Stimulated activated CD4-positive, alpha-beta T cell treated with anti-CD3 and anti-CD28 coated beads, Interleukin-12 subunit alpha, Interleukin-12 subunit beta, amount 100 ng/mL, for 24 hours (primary cell): ENCODE results near the gene CTBP1.
"Not testable (repeated sequence)": the region's sequence is repeated elsewhere in the genome, so short reads cannot be mapped to it uniquely, and the experiment has no call there.

Source experiments
- DNase-seq, 2 experiments: peaks; one replicate each; pipeline ENCODE4 v3.0.0-alpha.2; 2020; ENCODE audit warnings: low read depth in 2 of 2

Gene CTBP1

GRCh38 chr4:1237981-1238675 lies 10.8 kb downstream of the CTBP1 start:
- DNase-seq: no peak

- DNase-seq: not testable (repeated sequence)
These were observed 11.7 kb downstream of the CTBP1 start for GRCh38 chr4:1237261-1237660.

DNA sequence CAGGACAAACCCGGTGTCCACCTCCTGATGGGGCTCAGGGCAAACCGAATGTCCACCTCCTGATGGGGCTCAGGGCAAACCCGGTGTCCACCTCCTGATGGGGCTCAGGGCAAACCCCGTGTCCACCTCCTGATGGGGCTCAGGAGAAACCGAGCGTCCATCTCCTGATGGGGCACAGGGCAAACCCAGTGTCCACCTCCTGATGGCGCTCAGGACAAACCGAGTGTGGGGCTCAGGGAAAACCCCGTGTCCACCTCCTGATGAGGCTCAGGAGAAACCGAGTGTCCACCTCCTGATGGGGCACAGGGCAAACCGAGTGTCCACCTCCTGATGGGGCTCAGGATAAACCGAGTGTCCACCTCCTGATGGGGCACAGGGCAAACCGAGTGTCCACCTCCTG lies 12.1 kb downstream of the CTBP1 start:
- not testable (repeated sequence) for DNase-seq

DNA sequence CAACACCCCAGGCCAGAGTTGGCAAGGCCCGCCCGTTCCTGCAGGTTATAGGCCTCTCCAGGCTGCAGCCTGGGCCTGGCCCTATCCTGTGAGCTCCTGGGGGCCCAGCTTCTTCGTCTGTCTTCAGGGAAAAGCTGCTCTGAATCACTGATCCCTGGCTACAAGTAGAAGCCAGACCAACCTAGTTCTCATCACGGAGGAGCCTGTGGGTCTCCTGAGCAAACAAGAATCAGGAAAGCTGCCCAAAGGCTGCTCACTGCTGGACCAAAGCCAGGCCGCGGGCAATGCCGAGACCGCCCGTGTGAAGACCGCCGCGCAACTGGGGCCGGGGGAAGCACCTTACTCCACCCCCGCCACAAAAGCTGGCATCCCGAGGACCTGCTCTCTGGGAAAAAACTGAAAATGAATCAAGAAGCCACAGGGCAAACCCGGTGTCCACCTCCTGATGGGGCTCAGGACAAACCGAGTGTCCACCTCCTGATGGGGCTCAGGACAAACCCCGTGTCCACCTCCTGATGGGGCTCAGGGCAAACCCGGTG lies 12.8 kb downstream of the CTBP1 start:
- no peak for DNase-seq

DNA sequence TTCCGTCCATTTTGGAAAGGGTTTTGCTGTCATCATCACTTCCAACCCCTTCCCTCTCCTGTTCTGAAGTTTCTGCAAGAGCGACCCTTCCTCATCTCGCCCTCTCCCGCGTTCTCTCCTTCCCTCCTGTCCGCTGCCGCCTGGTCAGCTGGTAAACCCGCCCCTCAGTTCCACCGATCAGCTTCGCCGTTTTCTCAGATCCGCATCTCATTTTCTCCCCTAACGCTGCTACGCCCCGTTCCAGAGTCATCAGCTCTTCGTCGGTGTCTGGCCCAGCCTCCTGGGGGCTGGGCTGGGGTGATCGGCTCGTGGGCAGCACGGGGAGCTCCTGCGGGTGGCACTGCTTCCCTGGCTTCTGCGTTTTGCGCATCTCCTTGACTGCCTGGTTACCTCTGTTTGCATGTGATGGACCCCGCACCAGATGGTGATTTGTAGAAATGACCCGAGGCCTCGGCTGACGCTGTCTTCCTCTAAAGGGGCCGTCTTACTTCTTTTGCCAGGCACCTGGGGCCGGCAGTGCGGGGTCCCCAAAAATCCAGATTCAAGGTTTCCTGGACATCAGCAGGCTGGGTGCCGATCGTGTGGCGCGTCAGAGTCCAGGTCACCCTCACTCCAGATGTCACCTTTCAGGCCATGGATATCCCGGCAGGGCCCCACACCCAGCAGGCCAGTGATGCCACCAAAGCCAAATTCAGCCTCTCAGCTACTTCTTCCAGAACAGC lies 13.4 kb downstream of the CTBP1 start:
- DNase-seq: no peak

DNA sequence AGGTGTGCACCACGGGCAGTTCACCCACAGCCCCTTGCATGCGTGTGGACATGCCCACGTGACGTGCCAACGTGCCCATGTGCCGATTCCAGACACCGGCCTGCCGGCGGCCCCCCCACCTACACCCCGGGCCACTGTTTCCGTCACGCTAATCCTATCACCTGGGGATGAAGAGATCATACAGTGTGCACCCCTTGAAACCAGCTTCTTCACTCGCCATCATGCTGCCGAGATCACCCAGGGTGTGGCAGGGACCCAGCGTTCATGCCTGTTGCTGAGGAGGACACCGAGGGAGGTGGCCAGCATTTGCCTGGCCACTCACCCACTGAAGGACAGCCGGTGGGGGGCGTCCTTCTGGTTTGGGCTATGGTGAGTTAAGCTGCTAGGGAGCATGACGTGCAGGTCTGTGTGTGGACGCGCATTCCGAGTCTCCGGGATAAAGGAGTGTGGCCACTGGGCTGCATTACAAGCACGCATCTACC lies 14.1 kb downstream of the CTBP1 start:
- DNase-seq: no peak

- DNase-seq: no peak
These were observed 14.6 kb downstream of the CTBP1 start for GRCh38 chr4:1234309-1234695.

GRCh38 chr4:1233641-1234308 lies 15.2 kb downstream of the CTBP1 start:
- DNase-seq: no peak

DNA sequence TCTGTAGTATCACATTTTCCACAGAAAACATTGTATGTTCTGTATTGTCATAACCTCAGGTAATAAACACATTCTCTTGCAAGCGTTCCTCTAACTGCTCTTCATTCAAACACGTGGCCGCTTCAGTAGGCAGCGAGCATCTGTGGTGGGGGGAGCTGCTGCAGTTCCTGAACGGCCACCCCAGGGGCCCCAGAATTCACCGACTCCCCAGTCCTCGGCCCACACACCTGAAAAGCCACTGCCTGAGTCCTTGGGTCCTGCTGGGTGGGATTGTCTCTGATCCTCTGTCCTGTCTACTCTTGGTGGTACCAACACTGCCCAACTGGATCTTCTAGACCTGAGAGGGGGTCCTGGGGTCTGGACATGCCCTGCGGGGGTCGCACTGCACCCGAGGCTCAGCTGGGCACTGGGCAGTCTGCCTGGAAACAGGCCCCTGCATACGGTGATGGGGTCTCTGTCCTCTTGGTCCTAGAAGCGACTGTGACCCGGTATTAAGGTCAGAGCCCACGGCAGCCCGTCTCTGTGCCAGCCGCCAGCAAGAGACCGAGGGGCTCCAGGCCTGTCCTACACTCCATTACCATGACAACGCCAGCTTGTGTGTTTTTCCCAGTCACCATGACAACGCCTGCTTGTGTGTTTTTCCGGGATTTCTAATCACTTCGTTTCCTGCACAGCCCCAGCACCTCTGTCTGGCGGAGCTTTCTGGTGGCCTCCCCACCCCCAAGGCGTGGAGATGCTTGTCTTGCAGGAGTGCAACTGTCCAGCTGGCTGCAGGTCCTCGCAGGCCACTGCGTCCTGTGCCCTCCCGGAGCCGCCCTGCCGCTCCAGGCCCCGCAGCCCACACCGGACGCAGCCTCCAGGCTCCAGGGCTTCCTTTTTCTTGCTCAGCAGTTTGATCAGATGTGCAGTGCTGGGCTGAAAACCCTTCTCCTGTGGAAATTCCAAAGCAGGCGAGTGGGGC lies 16.0 kb downstream of the CTBP1 start:
- no peak for DNase-seq

DNA sequence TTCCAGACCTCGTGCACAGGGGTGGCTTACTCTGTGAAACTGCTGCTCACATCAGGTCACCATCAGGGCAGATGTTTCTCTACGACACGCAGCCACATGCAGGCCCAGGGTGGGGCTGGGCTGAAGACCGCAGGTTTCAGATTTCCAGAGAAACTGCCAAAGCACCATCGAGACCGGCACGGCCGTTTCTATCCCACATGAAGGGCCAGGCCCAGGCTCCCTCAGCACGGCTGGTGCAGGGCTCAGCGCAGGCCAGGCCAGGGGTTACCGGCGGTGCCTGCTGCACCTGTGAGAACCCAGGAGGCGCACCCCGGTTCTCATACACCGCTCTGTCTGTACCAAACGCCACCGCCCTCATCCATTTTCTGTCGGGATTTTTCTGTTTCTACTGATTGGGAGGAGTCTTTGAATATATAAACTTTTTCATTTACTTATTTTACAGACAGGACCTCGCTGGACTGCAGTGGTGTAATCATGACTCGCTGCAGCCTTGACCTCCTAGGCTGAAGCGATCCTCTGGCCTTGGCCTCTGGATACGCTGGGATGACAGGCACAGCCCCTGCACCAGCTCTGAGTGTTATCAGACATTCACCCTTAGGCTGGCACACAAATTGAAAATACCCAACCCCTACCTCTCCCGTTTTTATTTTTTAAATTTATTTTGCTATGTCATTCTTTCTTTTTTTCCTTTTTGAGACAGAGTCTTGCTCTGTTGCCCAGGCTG lies 17.1 kb downstream of the CTBP1 start:
- DNase-seq: no peak

DNA sequence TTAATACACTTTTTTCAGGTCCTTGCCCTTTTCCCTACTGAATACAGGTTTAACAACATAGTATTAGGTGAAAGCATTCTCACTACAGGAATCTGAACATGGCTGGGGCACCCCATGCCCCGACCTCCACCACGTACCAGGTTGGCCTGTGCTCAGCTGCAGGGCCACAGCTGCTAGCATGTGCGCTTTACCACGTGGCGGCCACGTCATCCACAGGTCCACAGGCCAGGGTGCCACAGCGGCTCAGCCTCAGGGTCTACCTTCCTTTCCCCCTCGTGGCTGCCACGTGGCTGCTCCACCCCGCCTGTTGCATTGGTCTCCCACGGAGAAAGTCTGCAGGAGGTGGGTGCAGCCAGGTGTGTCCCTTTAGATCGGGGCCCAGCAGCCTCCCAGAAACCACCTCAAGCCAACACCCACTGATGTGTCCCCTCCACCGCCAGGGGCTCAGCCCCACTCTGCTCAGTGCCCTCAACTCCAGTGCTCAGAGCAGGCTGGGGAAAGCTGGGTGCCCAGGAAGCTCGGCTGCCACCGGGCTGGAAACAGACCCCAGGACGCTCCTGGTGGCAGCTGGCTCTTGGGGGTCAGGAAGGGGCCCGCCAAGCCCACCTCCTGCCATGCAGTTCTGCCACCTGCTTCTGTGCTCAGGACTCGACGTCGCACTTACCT lies 17.8 kb downstream of the CTBP1 start:
- no peak for DNase-seq

DNA sequence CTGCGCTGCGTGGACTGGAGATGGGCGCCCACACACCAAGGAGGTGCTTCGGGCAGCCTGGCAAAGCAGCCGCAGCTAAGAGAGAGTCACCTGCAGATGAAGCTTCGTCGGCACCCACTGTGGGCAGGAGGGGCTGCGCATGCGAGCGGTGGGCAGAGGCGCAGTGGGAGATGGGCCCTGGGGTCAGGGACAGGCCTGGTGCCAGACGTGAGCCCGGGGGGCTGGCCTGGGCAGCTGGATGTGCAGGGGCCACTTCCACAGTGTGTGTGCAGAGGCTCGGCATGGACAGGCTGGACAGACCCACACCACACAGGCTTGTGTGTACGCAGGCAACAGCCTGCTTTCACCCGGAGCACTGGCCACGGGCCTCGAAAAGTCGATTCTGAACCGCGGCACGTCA lies 18.6 kb downstream of the CTBP1 start:
- no peak for DNase-seq

- no peak for DNase-seq
These were observed 19.6 kb downstream of the CTBP1 start for GRCh38 chr4:1229117-1229849.

DNA sequence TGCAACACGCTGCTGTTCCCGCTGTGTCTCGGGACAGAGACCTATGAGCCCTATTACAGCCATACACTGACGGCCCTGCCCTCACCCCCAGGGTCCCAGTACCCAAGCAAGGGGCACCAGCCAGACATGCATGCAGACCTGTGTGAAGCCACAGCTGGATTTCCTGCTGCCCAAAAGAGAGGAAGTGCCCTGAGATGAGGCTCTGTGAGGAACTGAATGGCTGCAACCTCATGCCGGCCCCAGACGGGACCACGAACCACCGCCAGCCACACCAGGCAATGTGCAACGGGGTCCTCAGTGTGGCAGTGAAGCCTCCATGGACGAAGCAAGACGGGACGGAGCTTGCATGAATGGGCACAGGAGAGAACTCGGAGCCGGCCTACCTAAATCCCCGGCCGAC lies 21.1 kb downstream of the CTBP1 start:
- DNase-seq: no peak

- no peak for DNase-seq
These were observed 22.3 kb downstream of the CTBP1 start for GRCh38 chr4:1226598-1226997.

DNA sequence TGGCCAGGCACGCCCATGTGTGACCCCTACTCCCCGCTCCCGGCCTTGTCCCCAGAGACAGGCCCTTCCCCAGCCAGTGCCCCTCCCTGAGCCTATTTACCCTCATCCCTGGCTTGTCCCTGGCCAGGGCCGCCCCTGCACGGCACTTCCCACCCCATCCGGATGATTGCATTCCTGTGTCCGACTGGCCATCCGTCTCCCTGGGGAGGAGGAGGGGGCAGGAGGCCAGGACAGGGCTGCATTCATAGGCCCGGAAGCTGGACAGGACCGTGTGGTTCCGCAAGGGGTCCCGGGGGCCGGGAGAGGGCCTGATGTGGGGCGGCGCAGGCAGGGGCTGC lies 22.8 kb downstream of the CTBP1 start:
- DNase-seq: no peak

DNA sequence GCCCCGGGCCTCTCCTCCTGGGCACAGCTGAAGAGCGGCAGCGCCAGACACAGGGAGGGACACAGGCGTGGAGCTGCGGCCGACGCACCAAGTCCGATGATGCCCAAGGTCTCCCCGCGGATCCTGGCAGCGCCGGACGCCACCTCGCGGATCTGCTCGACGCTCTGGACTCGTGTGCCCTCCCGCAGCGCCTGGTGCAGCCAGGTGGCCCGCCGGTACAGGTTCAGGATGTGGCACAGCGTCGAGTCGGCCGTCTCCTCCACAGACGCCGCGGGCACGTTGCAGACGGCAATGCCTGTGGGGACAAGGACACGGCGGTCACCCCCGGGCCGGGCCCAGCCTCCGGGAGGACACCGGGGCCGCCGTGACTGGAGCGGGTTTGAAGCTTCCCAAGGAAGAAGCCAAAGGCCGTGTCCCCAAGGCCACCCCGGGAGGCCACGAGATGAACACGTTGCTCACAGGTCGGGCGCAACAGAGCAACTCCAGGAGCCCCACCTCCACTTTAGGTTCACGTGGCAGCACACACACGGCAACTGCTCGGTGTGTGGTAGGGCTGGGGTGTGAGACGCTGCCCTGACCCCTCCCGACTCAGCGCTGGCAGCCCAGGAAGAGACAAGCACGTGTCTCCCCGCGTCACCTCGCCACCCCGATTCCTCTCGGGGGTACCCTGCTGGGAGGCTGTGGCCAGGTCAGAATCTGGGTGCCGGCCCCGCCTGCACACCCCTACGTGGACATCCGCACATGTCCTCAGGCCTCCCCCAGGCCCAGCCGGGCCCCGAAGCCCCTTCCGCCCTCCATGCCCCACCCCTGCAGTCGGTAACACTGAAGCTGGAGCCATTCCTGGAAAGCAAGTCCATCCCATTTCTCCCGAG lies 23.4 kb downstream of the CTBP1 start:
- DNase-seq: no peak
